Omental fat pad (tissue), 4 donors: Measurements from ENCODE around the gene ERBB4. TPM values are rescaled to one million over a fixed set of nuclear protein-coding genes. Genes with fewer than 3 reads are reported as not detected.
"Not testable (repeated sequence)": the region's sequence is repeated elsewhere in the genome, so short reads cannot be mapped to it uniquely, and the experiment has no call there.

Experiments
- ATAC-seq: fragments of 150-250 bp; one replicate; pipeline ENCODE4 v1.9.1; 2016; ENCODE audit warnings: mild to moderate bottlenecking, moderate library complexity; ENCODE audit not compliant: low FRiP score
- DNase-seq: peaks from one replicate; pipeline ENCODE4 v3.0.0-alpha.2; 2019; ENCODE audit warnings: low spot score
- total RNA-seq, 4 donors: library from RNA; depleted of rRNA; stranded (reverse); fragments of >200 nt; gene quantifications; one replicate each; pipeline ENCODE4 v1.1.0, GENCODE V29; 2016
- TF ChIP-seq, protein P1 (sequence below), 3 donors: fragments of 450-650 bp; IDR thresholded peaks; one replicate each; pipeline ENCODE4 v1.5.1; 2016 to 2017; ENCODE audit warnings: antibody characterized with exemption in 3 of 3, mild to moderate bottlenecking in 3 of 3, moderate library complexity in 2 of 3

Gene ERBB4
- total RNA-seq, 4 donors from 2014 or later = 0.16 to 7.7 (median 2.1) TPM

DNA sequence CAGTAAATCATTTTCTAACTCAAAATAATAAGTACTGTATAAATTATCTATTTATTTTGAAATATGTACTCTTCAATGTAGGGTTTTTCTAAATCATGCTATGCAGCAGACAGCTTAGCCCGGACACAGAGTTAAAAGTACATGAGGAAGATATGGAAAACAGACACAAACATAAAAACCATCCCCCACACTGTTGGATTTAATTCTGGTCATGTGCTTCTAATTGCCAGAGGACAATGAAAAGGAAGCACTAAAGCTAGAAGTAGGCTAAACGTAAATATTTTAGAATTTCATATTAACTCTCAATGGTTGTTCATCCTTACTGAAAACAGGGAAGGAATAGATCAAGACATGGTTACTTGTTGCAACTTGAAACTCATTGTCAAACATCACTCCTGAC, 420.7 kb downstream of the ERBB4 start:
- DNase-seq (no peak), ATAC-seq (no peak)
- TF ChIP-seq, protein P1, sequence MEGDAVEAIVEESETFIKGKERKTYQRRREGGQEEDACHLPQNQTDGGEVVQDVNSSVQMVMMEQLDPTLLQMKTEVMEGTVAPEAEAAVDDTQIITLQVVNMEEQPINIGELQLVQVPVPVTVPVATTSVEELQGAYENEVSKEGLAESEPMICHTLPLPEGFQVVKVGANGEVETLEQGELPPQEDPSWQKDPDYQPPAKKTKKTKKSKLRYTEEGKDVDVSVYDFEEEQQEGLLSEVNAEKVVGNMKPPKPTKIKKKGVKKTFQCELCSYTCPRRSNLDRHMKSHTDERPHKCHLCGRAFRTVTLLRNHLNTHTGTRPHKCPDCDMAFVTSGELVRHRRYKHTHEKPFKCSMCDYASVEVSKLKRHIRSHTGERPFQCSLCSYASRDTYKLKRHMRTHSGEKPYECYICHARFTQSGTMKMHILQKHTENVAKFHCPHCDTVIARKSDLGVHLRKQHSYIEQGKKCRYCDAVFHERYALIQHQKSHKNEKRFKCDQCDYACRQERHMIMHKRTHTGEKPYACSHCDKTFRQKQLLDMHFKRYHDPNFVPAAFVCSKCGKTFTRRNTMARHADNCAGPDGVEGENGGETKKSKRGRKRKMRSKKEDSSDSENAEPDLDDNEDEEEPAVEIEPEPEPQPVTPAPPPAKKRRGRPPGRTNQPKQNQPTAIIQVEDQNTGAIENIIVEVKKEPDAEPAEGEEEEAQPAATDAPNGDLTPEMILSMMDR (IDR thresholded peaks at IDR 0.05) = no peak

DNA sequence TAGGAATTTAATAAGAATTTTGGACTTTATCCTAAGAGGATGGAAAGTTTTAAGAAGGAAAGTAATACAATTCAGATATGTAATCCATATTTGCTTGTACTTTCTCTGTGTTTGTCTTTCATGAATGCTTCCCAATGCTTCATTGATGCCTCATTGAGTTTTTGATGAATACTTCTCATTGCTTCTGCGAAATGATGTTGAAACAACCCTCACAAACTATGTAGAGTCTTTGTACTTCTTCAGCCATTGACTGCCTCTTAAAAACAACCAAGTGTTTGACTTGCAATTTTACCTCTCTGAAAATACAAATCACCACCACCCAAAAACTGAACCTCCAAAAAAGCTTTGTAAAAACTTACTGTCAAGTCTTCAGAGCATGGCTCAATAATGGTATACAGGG, 424.1 kb downstream of the ERBB4 start:
- TF ChIP-seq, protein P1 (IDR thresholded peaks at IDR 0.05) = no peak
- no peak for DNase-seq
- ATAC-seq = no peak

DNA sequence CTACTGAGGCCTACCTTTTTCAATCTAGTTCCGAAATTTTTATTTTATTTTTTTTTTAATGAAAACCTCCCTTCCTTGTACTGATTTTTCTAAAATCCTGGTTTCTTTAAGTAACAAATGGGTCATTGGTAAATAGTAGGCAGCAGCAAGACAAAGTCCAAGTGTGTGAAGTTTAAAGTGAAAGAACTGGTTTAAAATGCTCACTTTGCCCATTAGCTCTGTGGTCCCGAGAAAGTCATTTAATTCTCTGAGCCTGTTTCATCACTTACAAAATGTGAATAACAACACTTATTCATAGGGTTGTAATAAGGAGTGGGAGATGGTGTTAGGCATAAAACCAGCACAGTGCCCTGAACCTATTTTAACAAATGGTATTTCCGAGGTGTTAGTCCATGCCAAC, 426.2 kb downstream of the ERBB4 start:
- ATAC-seq (no peak), DNase-seq (no peak)

DNA sequence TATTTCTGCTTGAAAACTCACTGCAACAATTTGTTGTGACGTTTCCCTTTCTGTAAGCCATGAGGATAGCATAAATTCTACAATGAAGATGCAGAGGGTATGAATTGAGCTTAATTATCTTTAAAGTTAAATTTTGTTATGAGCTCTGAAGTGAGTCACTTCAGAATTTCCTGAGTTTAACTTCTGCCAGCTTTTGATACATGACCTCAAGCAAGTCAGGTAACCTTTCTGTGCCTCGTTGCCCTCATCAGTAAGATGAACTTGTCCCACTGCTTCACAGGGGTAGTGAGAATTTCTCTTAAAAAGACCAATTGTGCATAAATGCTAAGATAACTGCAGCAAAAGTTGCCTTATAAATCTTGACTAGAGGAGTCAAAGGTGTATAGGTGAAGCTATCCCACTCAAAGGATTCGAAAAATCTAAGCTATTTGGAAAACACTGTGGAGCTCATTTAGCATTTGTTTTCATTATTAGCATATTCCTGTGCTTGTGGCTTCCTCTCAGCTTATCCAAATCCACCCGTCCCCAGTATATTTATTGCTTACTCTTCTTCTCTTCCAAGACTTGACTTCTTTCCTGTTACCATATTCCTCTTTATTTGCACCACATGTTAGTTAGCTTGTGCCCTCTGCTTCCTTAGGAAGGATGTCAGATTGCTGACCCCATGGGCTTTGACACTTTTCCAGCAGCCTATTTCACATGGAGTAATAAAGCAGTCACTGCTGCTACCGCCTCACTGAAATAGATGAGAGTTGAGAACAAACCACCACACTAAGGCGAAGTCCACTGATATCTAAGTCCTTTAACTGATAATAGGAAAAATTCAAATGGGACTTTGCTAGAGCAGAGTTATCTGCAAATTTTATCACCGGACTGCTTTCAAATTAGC, 428.6 kb downstream of the ERBB4 start:
- no peak for DNase-seq
- TF ChIP-seq, protein P1 (IDR thresholded peaks at IDR 0.05) = no peak
- ATAC-seq = no peak

More for the DNA sequence above, 426.2 kb downstream of the ERBB4 start:
- TF ChIP-seq, protein P1 (IDR thresholded peaks at IDR 0.05) = no peak

DNA sequence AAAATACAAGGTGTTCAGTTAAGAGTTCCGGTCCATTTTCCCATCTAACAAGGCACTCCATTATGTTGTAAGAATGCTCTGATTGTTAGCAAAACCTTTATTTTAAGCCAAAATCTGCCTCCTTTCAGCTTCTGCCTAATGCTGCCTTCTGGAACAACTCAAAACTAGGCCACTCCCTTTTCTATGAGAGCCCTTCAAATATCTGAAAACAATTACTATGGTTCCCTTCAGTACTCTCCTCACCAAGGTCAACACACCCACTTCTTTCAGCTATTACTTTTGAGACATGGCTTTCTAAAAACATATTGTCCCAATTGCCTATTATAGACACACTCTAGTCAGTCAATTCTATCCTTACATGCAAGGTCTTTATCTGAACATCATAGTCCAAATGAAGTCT, 429.4 kb downstream of the ERBB4 start:
- no peak for ATAC-seq
- TF ChIP-seq, protein P1 (IDR thresholded peaks at IDR 0.05) = no peak
- DNase-seq = no peak

DNA sequence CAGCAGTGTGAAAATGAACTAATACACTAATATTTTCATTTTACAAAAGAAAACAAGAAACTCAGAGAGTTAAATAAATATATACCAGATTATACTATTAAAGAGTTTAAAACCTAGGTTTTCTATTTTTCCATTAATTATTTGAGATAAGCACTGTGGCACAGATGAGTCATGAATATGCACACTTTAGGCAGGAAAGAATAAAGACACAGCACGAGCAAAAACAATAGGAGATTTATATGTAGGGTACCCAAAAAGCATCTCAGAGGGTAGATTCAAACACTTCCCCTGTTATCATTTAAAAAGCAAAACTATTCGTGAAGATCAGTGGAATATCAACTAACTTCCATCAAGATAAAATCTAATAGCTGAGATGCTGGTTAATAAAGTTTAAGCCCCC, 430.6 kb downstream of the ERBB4 start:
- DNase-seq (no peak), ATAC-seq (no peak)
- TF ChIP-seq, protein P1 (IDR thresholded peaks at IDR 0.05) = no peak

DNA sequence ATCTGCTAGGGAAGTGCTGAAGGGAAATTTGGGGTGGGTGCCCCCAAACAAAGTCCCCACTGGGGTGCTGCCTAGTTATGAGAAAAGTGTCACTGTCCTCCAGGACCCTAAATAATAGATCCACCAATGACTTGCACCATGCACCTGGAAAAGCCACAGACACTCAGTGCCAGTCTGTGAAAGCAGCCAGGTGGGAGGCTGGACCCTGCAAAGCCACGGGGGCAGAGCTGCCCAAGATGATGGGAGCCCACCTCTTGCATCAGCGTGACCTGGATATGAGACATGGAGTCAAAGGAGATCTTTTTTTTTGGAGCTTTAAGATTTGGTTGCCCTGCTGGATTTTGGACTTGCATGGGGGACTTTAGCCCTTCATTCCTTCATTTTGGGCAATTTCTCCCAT, 431.6 kb downstream of the ERBB4 start:
- no peak for DNase-seq
- ATAC-seq = no peak
- TF ChIP-seq, protein P1 (IDR thresholded peaks at IDR 0.05) = no peak

DNA sequence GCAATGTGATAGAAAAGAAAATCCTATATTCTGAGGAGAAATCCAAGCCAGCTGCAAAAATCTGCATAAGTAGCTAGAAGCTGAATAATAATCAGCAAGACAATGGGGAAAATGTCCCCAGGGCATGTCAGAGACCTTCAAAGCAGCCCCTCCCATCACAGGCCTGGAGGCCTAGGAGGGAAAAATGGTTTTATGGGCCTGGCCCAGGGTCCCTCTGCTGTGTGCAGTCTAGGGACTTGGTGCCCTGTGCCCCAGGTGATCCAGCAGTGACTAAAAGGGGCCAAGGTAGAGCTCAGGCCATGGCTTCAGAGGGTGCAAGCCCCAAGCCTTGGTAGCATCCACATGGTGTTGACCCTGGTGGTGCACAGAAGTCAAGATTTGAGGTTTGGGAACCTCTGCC, 432.1 kb downstream of the ERBB4 start:
- DNase-seq, ATAC-seq: not testable (repeated sequence)
